Karpas-422 (cell line): ENCODE results near the gene MKRN2. TPM values are rescaled to one million over a fixed set of nuclear protein-coding genes. Genes with fewer than 3 reads are reported as not detected.
"Not testable (repeated sequence)": the region's sequence is repeated elsewhere in the genome, so short reads cannot be mapped to it uniquely, and the experiment has no call there.

ENCODE experiments used
- DNase-seq: peaks from one replicate; pipeline ENCODE4 v3.0.0-alpha.2; 2015
- H2AFZ ChIP-seq: fragments of 200-600 bp; sonication (generic); 2 replicates; pipeline ENCODE4 v1.6.1; 2014; ENCODE audit warnings: antibody characterized with exemption, low read length, mixed read lengths
- H3K27ac ChIP-seq: fragments of 200-600 bp; sonication (generic); 2 replicates; pipeline ENCODE4 v1.5.1; 2014; ENCODE audit warnings: mild to moderate bottlenecking, low read length, moderate library complexity
- H3K27me3 ChIP-seq: fragments of 200-600 bp; sonication (generic); 2 replicates; pipeline ENCODE4 v1.6.1; 2014; ENCODE audit warnings: low read length, mixed read lengths
- H3K36me3 ChIP-seq: fragments of 200-600 bp; sonication (generic); 2 replicates; pipeline ENCODE4 v1.6.1; 2014; ENCODE audit warnings: low read length, mixed read lengths; ENCODE audit not compliant: insufficient read depth
- H3K4me1 ChIP-seq: fragments of 200-600 bp; sonication (generic); 2 replicates; pipeline ENCODE4 v1.6.1; 2014; ENCODE audit warnings: mild to moderate bottlenecking, low read length, mixed read lengths
- H3K4me2 ChIP-seq: fragments of 200-600 bp; sonication (generic); 2 replicates; pipeline ENCODE4 v1.6.1; 2014; ENCODE audit warnings: low read length, low read depth, mild to moderate bottlenecking; ENCODE audit not compliant: poor library complexity, severe bottlenecking
- H3K4me3 ChIP-seq: fragments of 200-600 bp; sonication (generic); 2 replicates; pipeline ENCODE4 v1.5.1; 2014; ENCODE audit warnings: mild to moderate bottlenecking, antibody characterized with exemption, low read length, mixed read lengths
- H3K79me2 ChIP-seq: fragments of 200-600 bp; sonication (generic); 2 replicates; pipeline ENCODE4 v1.6.1; 2014; ENCODE audit warnings: mild to moderate bottlenecking, low read length, mixed read lengths
- H3K9ac ChIP-seq: fragments of 200-600 bp; sonication (generic); 2 replicates; pipeline ENCODE4 v1.6.0; 2014; ENCODE audit warnings: low read length
- H3K9me2 ChIP-seq: fragments of 200-600 bp; sonication (generic), shearing (Covaris generic); replicated peaks from 2 replicates; pipeline ENCODE4 v1.6.0; 2014; ENCODE audit warnings: mild to moderate bottlenecking, low read length, moderate library complexity; ENCODE audit not compliant: insufficient read depth
- H3K9me3 ChIP-seq: fragments of 300-700, 200-600 bp; sonication (generic); 2 replicates; pipeline ENCODE4 v1.6.1; 2014; ENCODE audit warnings: low read length, mixed read lengths
- H4K20me1 ChIP-seq: fragments of 200-600 bp; sonication (generic); 2 replicates; pipeline ENCODE4 v1.6.1; 2014; ENCODE audit warnings: mild to moderate bottlenecking, antibody characterized with exemption, low read length, low read depth; ENCODE audit not compliant: insufficient read depth
- total RNA-seq: library from RNA; depleted of rRNA; stranded (reverse); fragments of >200 nt; shearing (Covaris generic); gene quantifications from 2 replicates; pipeline ENCODE4 v1.2.3, GENCODE V29; 2014; ENCODE audit warnings: low replicate concordance

MKRN2 gene
- total RNA-seq, 1 experiment from 2014 or later = 44.5 TPM

- no peaks in the 10 kb centered on the region for H3K9me2 ChIP-seq
- no peak overlapping the region for H3K27ac ChIP-seq
- H3K9me3 ChIP-seq = no peaks in the 10 kb centered on the region
- DNase-seq = no peak
- no peak overlapping the region for H2AFZ ChIP-seq
- H3K4me3 ChIP-seq = no peak overlapping the region
- peaks cover 12% of the 10 kb centered on the region; the same call in 1 of the 2 replicates for H3K36me3 ChIP-seq
- H3K27me3 ChIP-seq = no peaks in the 10 kb centered on the region
- 0 out of 2 replicates have a peak, but pooled peaks cover 6% of the 10 kb centered on the region for H3K4me1 ChIP-seq
- no peak overlapping the region for H3K4me2 ChIP-seq
- H4K20me1 ChIP-seq = peaks cover 4% of the 10 kb centered on the region; the same call in 1 of the 2 replicates
- H3K9ac ChIP-seq = no peak overlapping the region
- peaks cover 92% of the 10 kb centered on the region for H3K79me2 ChIP-seq
Observed at GRCh38 chr3:12618426-12618825, 61.5 kb downstream of the MKRN2 start.

GRCh38 chr3:12620305-12620704 lies 63.4 kb downstream of the MKRN2 start:
- no peak for DNase-seq
- Histone ChIP-seq H3K36me3 (peaks cover 7% of the 10 kb centered on the region; the same call in 1 of the 2 replicates), H3K4me2 (no peak overlapping the region), H4K20me1 (peaks cover 4% of the 10 kb centered on the region; the same call in 1 of the 2 replicates), H3K4me3 (no peak overlapping the region), H3K27me3 (no peaks in the 10 kb centered on the region), H3K9ac (no peak overlapping the region), H2AFZ (no peak overlapping the region), H3K79me2 (peaks cover 90% of the 10 kb centered on the region), H3K4me1 (peaks cover 7% of the 10 kb centered on the region), H3K27ac (no peak overlapping the region), H3K9me3 (no peaks in the 10 kb centered on the region), H3K9me2 (no peaks in the 10 kb centered on the region)

GRCh38 chr3:12620729-12621128 lies 63.8 kb downstream of the MKRN2 start:
- no peak overlapping the region for H2AFZ ChIP-seq
- no peak overlapping the region for H3K9ac ChIP-seq
- peaks cover 4% of the 10 kb centered on the region; the same call in 1 of the 2 replicates for H4K20me1 ChIP-seq
- DNase-seq = no peak
- peaks cover 7% of the 10 kb centered on the region; the same call in 1 of the 2 replicates for H3K36me3 ChIP-seq
- H3K4me2 ChIP-seq = no peak overlapping the region
- H3K27me3 ChIP-seq = no peaks in the 10 kb centered on the region
- peaks cover 11% of the 10 kb centered on the region for H3K4me1 ChIP-seq
- no peak overlapping the region for H3K4me3 ChIP-seq
- peaks cover 90% of the 10 kb centered on the region for H3K79me2 ChIP-seq
- H3K9me3 ChIP-seq = no peaks in the 10 kb centered on the region
- H3K27ac ChIP-seq = no peak overlapping the region
- no peaks in the 10 kb centered on the region for H3K9me2 ChIP-seq

DNA sequence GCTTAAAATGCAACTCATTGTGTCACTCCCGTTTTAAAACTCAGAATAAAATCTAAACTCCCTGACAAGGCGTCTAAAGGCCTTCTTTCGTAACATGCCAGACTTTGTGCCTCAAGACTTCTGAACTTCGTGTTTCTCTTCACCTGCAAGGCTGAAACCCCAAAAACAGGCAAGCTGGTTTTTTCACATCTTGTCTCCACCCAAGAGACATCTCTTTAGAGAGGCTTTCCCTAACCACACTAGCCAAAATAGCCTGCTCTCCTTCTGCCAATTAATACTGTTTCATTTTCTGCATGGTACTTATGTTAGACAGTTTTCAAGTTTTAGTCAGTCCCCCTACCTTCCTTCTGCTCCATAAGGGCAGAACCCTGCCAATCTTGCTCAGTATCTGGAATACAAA lies 65.4 kb downstream of the MKRN2 start:
- no peak overlapping the region for H3K4me2 ChIP-seq
- peak overlapping the region; percentile 1; the same call in 1 of the 2 replicates for H3K27ac ChIP-seq
- H4K20me1 ChIP-seq = peaks cover 6% of the 10 kb centered on the region

DNA sequence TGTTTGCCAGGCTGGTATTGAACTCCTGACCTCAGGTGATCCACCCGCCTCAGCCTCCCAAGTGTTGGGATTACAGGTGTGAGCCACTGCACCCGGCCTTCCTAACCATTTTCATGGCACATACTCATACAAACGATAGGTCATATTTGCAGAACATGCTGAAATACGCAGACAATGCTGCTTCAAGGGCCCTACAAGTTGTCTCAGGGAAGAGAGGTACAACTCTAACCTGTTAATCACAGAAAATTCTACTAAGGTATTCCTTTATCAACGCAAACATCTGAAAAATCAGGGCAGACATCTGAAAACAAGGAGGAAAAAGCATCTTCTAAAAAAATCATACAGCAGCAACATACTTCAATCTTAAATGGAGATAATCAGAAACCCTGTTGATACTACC lies 67.2 kb downstream of the MKRN2 start:
- no peak for DNase-seq
- peaks cover 96% of the 10 kb centered on the region for H3K79me2 ChIP-seq
- no peaks in the 10 kb centered on the region for H3K36me3 ChIP-seq
- peaks cover 29% of the 10 kb centered on the region for H3K4me1 ChIP-seq
- no peak overlapping the region for H3K4me2 ChIP-seq
- H3K9me3 ChIP-seq = no peaks in the 10 kb centered on the region
- no peak overlapping the region for H2AFZ ChIP-seq
- no peaks in the 10 kb centered on the region for H3K9me2 ChIP-seq
- H3K4me3 ChIP-seq = no peak overlapping the region
- H3K27me3 ChIP-seq = no peaks in the 10 kb centered on the region
- H3K9ac ChIP-seq = no peak overlapping the region
- H3K27ac ChIP-seq = no peak overlapping the region
- H4K20me1 ChIP-seq = peaks cover 11% of the 10 kb centered on the region

More for the DNA sequence above, 65.4 kb downstream of the MKRN2 start:
- no peak overlapping the region for H3K4me3 ChIP-seq
- H3K9me2 ChIP-seq = no peaks in the 10 kb centered on the region
- no peak overlapping the region; the same call in 1 of the 2 replicates for H3K9ac ChIP-seq
- H3K9me3 ChIP-seq = no peaks in the 10 kb centered on the region
- peaks cover 92% of the 10 kb centered on the region for H3K79me2 ChIP-seq
- peaks cover 16% of the 10 kb centered on the region for H3K4me1 ChIP-seq
- no peak for DNase-seq
- H3K36me3 ChIP-seq = peaks cover 7% of the 10 kb centered on the region; the same call in 1 of the 2 replicates
- no peak overlapping the region for H2AFZ ChIP-seq
- H3K27me3 ChIP-seq = no peaks in the 10 kb centered on the region

DNA sequence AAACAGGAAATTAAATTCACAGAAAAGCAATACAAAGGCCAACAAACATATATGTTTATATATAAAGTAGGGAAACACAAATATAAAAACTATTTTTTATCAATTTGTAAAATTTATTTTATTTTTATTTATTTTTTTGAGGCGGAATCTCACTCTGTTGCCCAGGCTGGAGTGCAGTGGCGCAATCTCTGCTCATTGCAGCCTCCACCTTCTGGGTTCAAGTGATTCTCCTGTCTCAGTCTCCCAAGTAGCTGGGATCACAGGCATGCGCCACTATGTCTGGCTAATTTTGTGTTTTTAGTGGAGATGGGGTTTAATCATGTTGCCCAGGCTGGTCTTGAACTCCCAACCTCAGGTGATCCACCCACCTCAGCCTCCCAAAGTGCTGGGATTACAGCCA lies 68.1 kb downstream of the MKRN2 start:
- H3K9ac ChIP-seq, DNase-seq, H3K9me3 ChIP-seq, H3K4me2 ChIP-seq, H3K27ac ChIP-seq, H3K36me3 ChIP-seq, H3K9me2 ChIP-seq, H2AFZ ChIP-seq, H3K4me3 ChIP-seq, H3K27me3 ChIP-seq: not testable (repeated sequence)
- peaks cover 98% of the 10 kb centered on the region for H3K79me2 ChIP-seq
- peaks cover 38% of the 10 kb centered on the region for H3K4me1 ChIP-seq
- peaks cover 11% of the 10 kb centered on the region for H4K20me1 ChIP-seq

DNA sequence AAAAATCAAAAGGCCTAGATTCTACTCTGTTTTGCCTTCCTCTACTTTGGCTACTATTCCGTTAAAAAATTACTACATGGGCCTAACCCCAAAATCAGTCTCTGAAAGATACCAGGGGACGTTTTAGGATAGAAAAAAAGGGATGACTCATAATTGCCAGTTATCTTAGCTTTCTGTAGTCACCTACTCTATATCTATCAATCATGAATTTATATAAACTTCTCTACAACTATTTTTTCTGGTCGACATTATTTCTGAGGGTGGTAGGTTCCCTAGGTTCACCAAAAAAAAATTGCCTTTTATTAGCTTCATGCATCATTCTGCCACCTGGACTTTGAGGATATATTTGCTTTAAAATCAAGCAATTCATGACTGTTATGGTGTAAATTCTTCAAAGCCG lies 70.5 kb downstream of the MKRN2 start:
- Histone ChIP-seq H3K4me1 (peaks cover 60% of the 10 kb centered on the region), H3K9me3 (no peaks in the 10 kb centered on the region), H3K27ac (peak overlapping the region; percentile 30), H3K36me3 (no peaks in the 10 kb centered on the region), H3K4me3 (no peak overlapping the region), H3K27me3 (no peaks in the 10 kb centered on the region), H3K9ac (no peak overlapping the region), H3K4me2 (no peak overlapping the region), H3K79me2 (peaks cover 98% of the 10 kb centered on the region), H2AFZ (no peak overlapping the region), H4K20me1 (peaks cover 14% of the 10 kb centered on the region), H3K9me2 (no peaks in the 10 kb centered on the region)
- DNase-seq = no peak

DNA sequence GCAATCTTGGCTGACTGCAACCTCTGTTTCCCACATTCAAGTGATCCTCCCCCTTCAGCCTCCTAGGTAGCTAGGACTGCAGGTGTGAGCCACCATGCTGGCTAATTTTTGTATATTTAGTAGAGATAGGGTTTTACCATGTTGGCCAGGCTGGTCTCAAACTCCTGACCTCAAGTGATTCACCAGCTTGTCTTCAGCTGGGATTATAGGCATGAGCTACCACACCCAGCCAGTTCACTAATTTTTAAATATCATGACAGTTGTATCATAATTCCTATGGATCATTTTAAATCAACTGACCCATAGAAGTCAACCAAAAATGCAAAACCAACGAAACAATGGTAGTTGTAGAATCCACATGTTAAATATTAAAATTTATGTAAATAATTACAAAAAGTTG lies 71.9 kb downstream of the MKRN2 start:
- Histone ChIP-seq H3K27me3 (no peaks in the 10 kb centered on the region), H3K9me2 (no peaks in the 10 kb centered on the region), H3K36me3 (no peaks in the 10 kb centered on the region), H3K9ac (no peak overlapping the region), H3K4me3 (no peak overlapping the region), H2AFZ (no peak overlapping the region), H3K4me1 (peaks cover 64% of the 10 kb centered on the region), H4K20me1 (peaks cover 19% of the 10 kb centered on the region; the same call in 1 of the 2 replicates), H3K9me3 (no peaks in the 10 kb centered on the region), H3K79me2 (peaks cover 99% of the 10 kb centered on the region), H3K27ac (no peak overlapping the region), H3K4me2 (no peak overlapping the region)
- DNase-seq = no peak
